CD4-positive, alpha-beta T cell (primary cell): Measurements from ENCODE around the gene EPB41L4B. TPM values are rescaled to one million over a fixed set of nuclear protein-coding genes. Genes with fewer than 3 reads are reported as not detected.

Experiments used
- ATAC-seq: fragments of 200-7000 bp; cut with Tn5 transposase; one replicate; pipeline ENCODE4 v1.10.0; 2022; ENCODE audit warnings: mild to moderate bottlenecking; ENCODE audit not compliant: poor library complexity
- CTCF ChIA-PET: fragments of 350-600 bp; sonication (Branson Sonifier 250); formaldehyde crosslinking; loops from one replicate; lab custom pipeline; 2021; ENCODE audit warnings: antibody characterized with exemption, inconsistent platforms; lab: Charles Lee
- POLR2A ChIA-PET: fragments of 350-600 bp; sonication (Branson Sonifier 250); formaldehyde crosslinking; loops from one replicate; lab custom pipeline; 2021; ENCODE audit warnings: antibody characterized with exemption, inconsistent platforms; lab: Charles Lee
- DNase-seq, 14 experiments: peaks; one replicate each; pipeline ENCODE4 v3.0.0-alpha.2; 2013 to 2020; ENCODE audit warnings: mixed read lengths in 2 of 14
- H3K27ac ChIP-seq, 2 donors: one replicate each; pipeline versions ENCODE4 v1.5.1 to v1.7.0; 2013; ENCODE audit warnings: low read length in 2 of 2, low read depth in 1 of 2, mild to moderate bottlenecking in 1 of 2
- H3K27me3 ChIP-seq, 2 experiments: 1 replicate in 1 of 2; 2 replicates in 1 of 2; pipeline versions ENCODE4 v1.6.1 to v1.7.0; 2013; ENCODE audit warnings: low read length in 2 of 2, control low read depth in 1 of 2, mild to moderate bottlenecking in 1 of 2, moderate library complexity in 1 of 2; ENCODE audit not compliant: insufficient read depth in 2 of 2, control insufficient read depth in 1 of 2
- H3K36me3 ChIP-seq: one replicate; pipeline ENCODE4 v1.6.1; 2013; ENCODE audit warnings: low read length, control low read depth; ENCODE audit not compliant: insufficient read depth
- H3K4me1 ChIP-seq: one replicate; pipeline ENCODE4 v1.6.1; 2013; ENCODE audit warnings: low read length, control low read depth; ENCODE audit not compliant: insufficient read depth
- H3K4me3 ChIP-seq: one replicate; pipeline ENCODE4 v1.5.1; 2013; ENCODE audit warnings: mild to moderate bottlenecking, low read length, moderate library complexity
- H3K9me3 ChIP-seq, 2 experiments: 1 replicate in 1 of 2; 2 replicates in 1 of 2; pipeline versions ENCODE4 v1.6.1 to v1.7.0; 2013; ENCODE audit warnings: low read length in 2 of 2, mild to moderate bottlenecking in 2 of 2, control low read depth in 1 of 2, moderate library complexity in 1 of 2; ENCODE audit not compliant: control insufficient read depth in 1 of 2, insufficient read depth in 1 of 2
- H3K27ac Mint-ChIP-seq: one replicate; pipeline ENCODE4 v1.8.0; 2020; ENCODE audit warnings: mixed read lengths
- H3K27me3 Mint-ChIP-seq: one replicate; pipeline ENCODE4 v1.8.0; 2021; ENCODE audit warnings: mixed read lengths
- H3K36me3 Mint-ChIP-seq: one replicate; pipeline ENCODE4 v1.8.0; 2021; ENCODE audit warnings: low read depth, mixed read lengths
- H3K4me1 Mint-ChIP-seq: one replicate; pipeline ENCODE4 v1.8.0; 2021; ENCODE audit warnings: low read depth, mixed read lengths
- H3K4me3 Mint-ChIP-seq: one replicate; pipeline ENCODE4 v1.8.0; 2020; ENCODE audit warnings: mild to moderate bottlenecking, mixed read lengths
- H3K9me3 Mint-ChIP-seq: one replicate; pipeline ENCODE4 v1.8.0; 2020; ENCODE audit warnings: mixed read lengths
- intact Hi-C, 2 experiments: fragments of 100-400 bp; cut with DNase I in 1 of 2; cut with micrococcal nuclease in 1 of 2; formaldehyde crosslinking; loops; one replicate each; pipeline versions ENCODE4 v1.15.1 to v1.9.0; 2023 to 2025; cut with DNase I, micrococcal nuclease
- total RNA-seq, 174 experiments: library from RNA in 2 of 174; stranded (reverse) in 2 of 174; gene quantifications; one replicate each; pipeline ENCODE4 v1.2.3 and lab custom pipeline; 2021 to 2026
- TF ChIP-seq, protein P1 (sequence below): fragments of 200-600 bp; IDR thresholded peaks from one replicate; pipeline ENCODE4 v1.8.0; 2022; ENCODE audit warnings: antibody characterized with exemption, mild to moderate bottlenecking

The EPB41L4B gene
- total RNA-seq, 2 experiments from 2014 or later, result not detected

DNA sequence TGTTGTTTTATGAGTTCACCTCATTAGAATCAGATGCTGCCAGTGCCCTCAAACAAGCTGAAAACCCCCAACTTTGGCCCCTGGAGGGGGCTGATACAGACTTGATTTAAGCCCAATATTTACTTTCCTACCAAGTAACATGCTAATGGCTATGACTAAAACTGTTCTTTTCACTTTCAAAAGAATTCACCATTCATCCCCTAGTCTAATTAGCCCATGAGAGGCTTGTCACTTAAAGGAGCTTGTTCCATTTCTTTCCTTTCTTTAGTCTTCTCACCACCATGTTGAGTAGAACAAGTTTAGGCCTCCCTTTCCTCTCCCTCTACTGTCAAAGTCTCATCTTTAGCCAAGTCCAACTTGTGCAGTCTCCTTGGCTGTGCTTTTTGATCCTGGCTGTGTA is 50.4 kb downstream of the EPB41L4B start:
- TF ChIP-seq, protein P1, sequence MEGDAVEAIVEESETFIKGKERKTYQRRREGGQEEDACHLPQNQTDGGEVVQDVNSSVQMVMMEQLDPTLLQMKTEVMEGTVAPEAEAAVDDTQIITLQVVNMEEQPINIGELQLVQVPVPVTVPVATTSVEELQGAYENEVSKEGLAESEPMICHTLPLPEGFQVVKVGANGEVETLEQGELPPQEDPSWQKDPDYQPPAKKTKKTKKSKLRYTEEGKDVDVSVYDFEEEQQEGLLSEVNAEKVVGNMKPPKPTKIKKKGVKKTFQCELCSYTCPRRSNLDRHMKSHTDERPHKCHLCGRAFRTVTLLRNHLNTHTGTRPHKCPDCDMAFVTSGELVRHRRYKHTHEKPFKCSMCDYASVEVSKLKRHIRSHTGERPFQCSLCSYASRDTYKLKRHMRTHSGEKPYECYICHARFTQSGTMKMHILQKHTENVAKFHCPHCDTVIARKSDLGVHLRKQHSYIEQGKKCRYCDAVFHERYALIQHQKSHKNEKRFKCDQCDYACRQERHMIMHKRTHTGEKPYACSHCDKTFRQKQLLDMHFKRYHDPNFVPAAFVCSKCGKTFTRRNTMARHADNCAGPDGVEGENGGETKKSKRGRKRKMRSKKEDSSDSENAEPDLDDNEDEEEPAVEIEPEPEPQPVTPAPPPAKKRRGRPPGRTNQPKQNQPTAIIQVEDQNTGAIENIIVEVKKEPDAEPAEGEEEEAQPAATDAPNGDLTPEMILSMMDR, result no peak
- CTCF ChIA-PET, result interaction anchor here (0.6 kb wide), 1 partner anchor 37 kb away, joined by 3 read pairs; no protein-coding TSS in a partner anchor

DNA sequence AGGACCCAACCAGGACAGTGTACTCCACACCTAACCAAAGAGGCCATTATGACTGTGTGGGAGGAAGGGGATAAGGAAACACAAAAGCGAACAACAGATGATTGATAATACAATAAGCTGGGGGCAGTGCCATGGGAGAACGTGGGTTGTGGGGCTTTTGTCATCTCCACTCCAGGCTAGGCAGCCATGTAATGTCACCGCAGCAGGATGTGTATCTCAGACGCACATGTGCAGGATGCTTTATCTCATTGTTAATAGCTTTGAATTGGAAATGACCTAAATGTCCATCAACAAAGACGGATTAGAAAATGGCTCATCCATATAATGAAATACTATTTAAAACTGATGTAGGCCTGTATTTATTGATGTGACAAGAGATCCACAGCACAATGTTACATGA is 51.0 kb downstream of the EPB41L4B start:
- CTCF ChIA-PET, result interaction anchor here (0.6 kb wide), 1 partner anchor 37 kb away, joined by 3 read pairs; no protein-coding TSS in a partner anchor
- H3K27ac Mint-ChIP-seq, result no peak overlapping the region
- H3K4me3 ChIP-seq, result no peak overlapping the region

More for the DNA sequence above, 50.4 kb downstream of the EPB41L4B start:
- Histone ChIP-seq H3K27ac (no peak overlapping the region), H3K36me3 (no peaks in the 10 kb centered on the region), H3K4me3 (no peak overlapping the region), H3K4me1 (no peaks in the 10 kb centered on the region), H3K9me3 (no peaks in the 10 kb centered on the region), H3K27me3 (no peaks in the 10 kb centered on the region)
- DNase-seq, result no peak
- H3K27ac Mint-ChIP-seq, result no peak overlapping the region
- ATAC-seq, result no peak
- no peaks in the 10 kb centered on the region for H3K9me3 Mint-ChIP-seq
- H3K27me3 Mint-ChIP-seq, result peaks cover 13% of the 10 kb centered on the region
- POLR2A ChIA-PET, result no interaction called here
- no peaks in the 10 kb centered on the region for H3K4me1 Mint-ChIP-seq
- H3K36me3 Mint-ChIP-seq, result no peaks in the 10 kb centered on the region
- no peak overlapping the region for H3K4me3 Mint-ChIP-seq
- intact Hi-C loops, result no loop called here

DNA sequence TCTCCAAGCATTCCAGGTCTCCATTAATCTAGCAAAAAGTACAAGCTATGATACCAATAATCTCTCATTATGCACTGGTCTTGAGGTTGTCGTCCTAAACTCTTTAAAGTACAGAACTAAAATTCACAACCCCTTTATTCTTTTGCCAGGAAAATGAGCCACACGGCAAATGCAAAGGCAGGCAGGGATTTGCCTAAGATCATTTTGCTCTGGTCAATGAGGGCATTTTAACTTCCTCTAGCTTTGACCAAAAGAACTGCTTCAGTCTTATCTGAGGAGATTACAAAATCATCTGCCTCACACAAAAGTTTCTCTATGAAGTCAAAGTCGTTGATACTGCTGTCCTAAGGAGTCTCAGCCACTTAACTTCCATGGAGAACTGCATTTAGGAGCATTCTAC is 51.8 kb downstream of the EPB41L4B start:
- no peak overlapping the region for H3K4me3 Mint-ChIP-seq
- H3K4me1 Mint-ChIP-seq, result no peaks in the 10 kb centered on the region
- Histone ChIP-seq H3K4me1 (no peaks in the 10 kb centered on the region), H3K27me3 (peaks cover 0 to 2% of the 10 kb centered on the region in 2 experiments), H3K27ac (no peak overlapping the region), H3K36me3 (no peaks in the 10 kb centered on the region), H3K4me3 (no peak overlapping the region), H3K9me3 (peaks cover 0 to 4% of the 10 kb centered on the region in 2 experiments)
- intact Hi-C loops, result no loop called here
- ChIA-PET POLR2A (no interaction called here), CTCF (no interaction called here)
- no peak for ATAC-seq
- TF ChIP-seq, protein P1, result no peak
- H3K27ac Mint-ChIP-seq, result no peak overlapping the region
- H3K9me3 Mint-ChIP-seq, result no peaks in the 10 kb centered on the region
- H3K36me3 Mint-ChIP-seq, result no peaks in the 10 kb centered on the region
- DNase-seq, result no peak
- H3K27me3 Mint-ChIP-seq, result peaks cover 6% of the 10 kb centered on the region

More for the DNA sequence above, 51.0 kb downstream of the EPB41L4B start:
- DNase-seq (no peak), ATAC-seq (no peak)
- H3K36me3 ChIP-seq, result no peaks in the 10 kb centered on the region
- POLR2A ChIA-PET, result no interaction called here
- Mint-ChIP-seq H3K36me3 (no peaks in the 10 kb centered on the region), H3K4me3 (no peak overlapping the region), H3K27me3 (peaks cover 13% of the 10 kb centered on the region), H3K4me1 (no peaks in the 10 kb centered on the region), H3K9me3 (no peaks in the 10 kb centered on the region)
- no peak overlapping the region for H3K27ac ChIP-seq
- intact Hi-C loops, result no loop called here
- H3K4me1 ChIP-seq, result no peaks in the 10 kb centered on the region
- H3K27me3 ChIP-seq, result peaks cover 0 to 2% of the 10 kb centered on the region in 2 experiments
- TF ChIP-seq, protein P1, result no peak
- H3K9me3 ChIP-seq, result peaks cover 0 to 4% of the 10 kb centered on the region in 2 experiments
